Measurements from ENCODE around the gene B3GNT9.

Gene B3GNT9

GRCh38 chr16:67166598-67167168 is 15.9 kb upstream of the B3GNT9 start:
- DNase-seq: no peak

- DNase-seq: no peak
Measured at GRCh38 chr16:67166110-67166547, 15.3 kb upstream of the B3GNT9 start.

GRCh38 chr16:67165121-67166078 is 14.6 kb upstream of the B3GNT9 start:
- no peak for DNase-seq

GRCh38 chr16:67164599-67165061 is 13.8 kb upstream of the B3GNT9 start, which contains the start of gene HSF4:
HSF4 (plus strand) TSS chr16:67164745; CDS start chr16:67164812, 67 bp downstream.
- DNase-seq: peak in 5 of 14 donors; percentile 23 to 76 (median 37)

GRCh38 chr16:67163999-67164558 is 13.3 kb upstream of the B3GNT9 start:
- DNase-seq: peak in 1 of 14 donors; percentile 76

GRCh38 chr16:67163164-67163998 is 12.6 kb upstream of the B3GNT9 start:
- DNase-seq: peak in 7 of 14 donors; percentile 34 to 88 (median 56)

- peak in 1 of 14 donors; percentile 19 for DNase-seq
Measured at GRCh38 chr16:67162506-67163163, 11.8 kb upstream of the B3GNT9 start.

- peak in 1 of 14 donors; percentile 76 for DNase-seq
Measured at GRCh38 chr16:67161595-67162058, 10.8 kb upstream of the B3GNT9 start.

- DNase-seq: no peak
Measured at GRCh38 chr16:67158637-67159600, 8.1 kb upstream of the B3GNT9 start.

- DNase-seq: no peak
Measured at GRCh38 chr16:67157892-67158635, 7.3 kb upstream of the B3GNT9 start.

GRCh38 chr16:67157106-67157748 is 6.4 kb upstream of the B3GNT9 start:
- no peak for DNase-seq

GRCh38 chr16:67156143-67156844 is 5.5 kb upstream of the B3GNT9 start:
- no peak for DNase-seq

- peak in 11 of 14 donors; percentile 22 to 87 (median 44) for DNase-seq
Measured at GRCh38 chr16:67155295-67156142, 4.7 kb upstream of the B3GNT9 start.

GRCh38 chr16:67154578-67155294 is 3.9 kb upstream of the B3GNT9 start:
- no peak for DNase-seq

GRCh38 chr16:67151431-67152097 is 766 bp upstream of the B3GNT9 start:
- DNase-seq: no peak
